Effector CD8-positive, alpha-beta T cell (primary cell): ENCODE results near the gene TLCD1.
"Not testable (repeated sequence)": the region's sequence is repeated elsewhere in the genome, so short reads cannot be mapped to it uniquely, and the experiment has no call there.

Source experiments
- DNase-seq: peaks from one replicate; lab custom pipeline; 2025; lab: John Stamatoyannopoulos, UW

TLCD1 gene

GRCh38 chr17:28729950-28730330 lies 3.9 kb upstream of the TLCD1 start:
- DNase-seq, result no peak

DNA sequence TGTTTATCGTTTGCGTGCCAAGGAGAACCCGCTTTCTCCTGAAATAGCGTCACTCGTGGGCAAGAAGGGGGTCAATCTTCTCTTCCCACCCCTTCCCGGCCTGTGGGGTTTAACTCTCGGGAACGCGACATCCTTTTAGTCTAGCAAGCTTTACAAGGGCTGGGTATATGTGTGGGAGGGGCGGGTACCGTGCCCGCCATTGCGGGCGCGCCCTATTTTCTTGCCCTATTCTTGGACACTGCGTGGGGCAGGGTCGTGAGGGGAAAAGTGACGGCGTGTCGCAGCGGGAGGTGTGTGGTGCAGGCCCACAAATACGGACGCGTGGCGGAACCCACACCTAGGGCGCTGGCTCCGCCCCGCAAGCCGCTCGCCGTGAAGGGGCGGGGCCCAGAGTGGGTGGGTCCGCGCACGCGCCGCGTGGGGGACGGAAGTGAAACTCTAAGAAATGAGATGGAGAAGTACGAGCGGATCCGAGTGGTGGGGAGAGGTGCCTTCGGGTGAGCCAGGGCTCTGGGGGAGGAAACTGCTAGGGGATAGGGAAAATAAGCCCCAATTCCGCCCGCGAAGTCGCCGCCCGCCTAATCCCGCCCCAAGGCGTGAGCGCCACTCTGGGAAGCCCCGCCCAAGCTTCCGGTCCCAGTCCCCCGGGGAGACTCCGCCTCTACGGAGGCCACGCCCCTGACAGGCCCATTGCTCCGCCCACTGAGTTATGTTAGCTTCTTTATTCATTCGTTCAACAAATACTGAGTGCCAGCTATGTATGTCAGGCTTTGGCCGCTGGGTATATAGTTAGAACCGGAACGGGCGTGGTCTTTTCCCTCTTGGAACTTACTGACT lies 2.5 kb upstream of the TLCD1 start, which contains the start of gene NEK8:
NEK8 (plus strand) TSS at position 425 of the 837 bp plus-strand sequence; CDS start at position 451, 26 bp downstream.
- peak; percentile 97 for DNase-seq

GRCh38 chr17:28726627-28727491 lies 826 bp upstream of the TLCD1 start:
- peak; percentile 85 for DNase-seq

DNA sequence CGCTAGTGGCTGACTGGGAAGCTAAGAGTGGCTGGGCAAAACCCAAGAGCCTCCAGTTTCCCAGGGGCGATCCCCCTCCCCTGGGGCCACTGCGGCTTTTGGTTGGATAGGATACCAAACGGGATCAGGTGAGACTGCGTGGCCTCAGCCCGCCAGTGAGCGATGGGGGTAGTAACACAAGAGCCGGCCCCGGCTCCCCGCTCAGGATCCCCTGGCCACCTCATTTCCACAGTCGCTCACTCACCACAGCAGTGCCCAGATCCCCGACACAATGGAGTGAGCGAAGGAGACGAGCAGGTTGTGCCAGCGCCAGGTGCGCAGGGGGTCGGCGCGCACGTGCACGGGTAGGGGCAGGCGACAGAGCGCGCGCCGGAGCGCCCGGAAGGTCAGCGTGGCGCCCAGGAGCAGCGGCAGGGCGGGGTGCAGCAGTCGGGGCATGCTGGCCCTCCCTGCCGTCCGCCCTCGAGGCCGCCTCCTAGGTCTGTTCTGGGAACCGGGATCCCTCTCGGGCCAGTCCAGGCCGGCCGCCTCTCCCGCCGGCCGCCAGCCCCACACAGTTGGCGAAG lies 290 bp downstream of the TLCD1 start:
- no peak for DNase-seq

DNA sequence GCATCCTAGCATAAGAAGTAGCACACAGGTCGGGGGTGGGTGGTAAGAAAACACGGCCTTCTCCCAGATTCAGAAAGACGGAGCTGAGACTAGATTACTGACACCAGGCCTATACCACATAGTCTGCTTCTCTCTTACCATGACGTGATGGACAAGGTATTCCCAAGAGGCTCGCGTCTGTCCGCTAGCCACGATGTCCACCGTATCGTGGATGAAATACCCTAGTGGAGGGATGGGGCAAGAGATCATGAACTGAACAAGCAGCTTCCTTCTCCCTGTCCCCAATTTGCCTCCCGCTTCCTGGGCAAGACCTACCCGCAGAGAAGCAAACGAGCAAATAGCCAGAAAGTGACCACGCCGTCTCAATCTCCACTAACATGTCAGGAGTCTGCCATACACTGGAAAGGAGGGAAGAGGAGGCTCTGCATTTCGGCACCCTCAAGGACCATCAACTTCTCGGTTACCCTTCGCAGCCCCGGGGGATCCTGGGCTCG lies 820 bp downstream of the TLCD1 start:
- no peak for DNase-seq

DNA sequence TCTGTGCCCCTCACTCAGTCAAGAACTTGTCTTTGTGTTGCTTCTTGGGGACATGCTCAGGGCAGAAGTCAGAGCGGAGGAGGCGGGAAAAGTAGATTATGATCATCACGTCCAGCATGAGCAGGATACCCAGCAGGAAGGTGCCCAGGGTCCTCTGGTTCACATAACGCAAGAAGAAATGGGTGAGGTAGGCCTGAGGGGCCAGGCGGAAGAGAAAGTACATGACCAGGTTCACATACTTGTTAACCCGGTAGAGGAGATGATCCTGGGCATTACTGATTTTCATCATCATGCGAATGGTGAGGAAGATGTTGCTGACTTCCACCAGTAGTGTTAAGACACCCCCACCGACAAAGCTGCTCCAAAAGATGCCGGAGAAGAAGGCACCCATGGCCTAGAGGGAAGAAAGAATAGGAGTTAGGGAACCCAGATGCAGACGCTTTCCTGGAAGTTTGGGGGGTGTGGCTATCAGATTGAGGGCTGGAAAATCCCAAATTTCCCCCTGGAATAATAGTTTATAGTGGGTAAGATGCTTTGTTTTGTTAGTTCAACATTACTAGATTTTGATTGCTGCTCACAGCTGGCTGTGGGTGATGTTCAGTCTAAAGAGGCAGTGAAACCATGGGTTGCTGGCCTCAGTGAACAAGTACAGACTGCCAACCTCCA lies 1.4 kb downstream of the TLCD1 start:
- no peak for DNase-seq

DNA sequence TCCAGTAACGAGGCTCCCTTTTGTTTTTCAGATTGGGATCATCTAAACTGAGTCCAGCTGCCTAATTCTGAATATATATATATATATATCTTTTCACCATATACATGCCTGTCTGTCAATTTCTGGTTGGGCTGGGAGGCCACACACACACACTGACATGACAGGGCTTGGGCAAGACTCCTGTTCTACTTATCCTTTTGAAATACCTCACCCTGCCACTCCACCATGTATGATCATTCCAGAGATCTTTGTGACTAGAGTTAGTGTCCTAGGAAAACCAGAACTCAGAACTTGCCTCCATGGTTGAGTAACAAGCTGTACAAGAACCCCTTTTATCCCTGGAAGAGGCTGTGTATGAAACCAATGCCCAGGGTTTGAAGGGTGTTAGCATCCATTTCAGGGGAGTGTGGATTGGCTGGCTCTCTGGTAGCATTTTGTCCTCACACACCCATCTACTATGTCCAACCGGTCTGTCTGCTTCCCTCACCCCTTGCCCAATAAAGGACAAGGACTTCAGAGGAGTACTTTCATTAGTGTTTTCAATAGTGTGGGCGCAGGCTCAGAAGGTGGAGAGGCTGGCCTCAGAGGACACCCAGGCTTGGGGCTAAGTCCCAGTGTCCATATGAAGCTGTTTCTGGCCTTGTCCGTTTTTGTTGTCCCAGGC lies 2.1 kb downstream of the TLCD1 start:
- DNase-seq, result not testable (repeated sequence)

GRCh38 chr17:28723159-28723835 lies 2.7 kb downstream of the TLCD1 start:
- no peak for DNase-seq

GRCh38 chr17:28722417-28723158 lies 3.4 kb downstream of the TLCD1 start:
- DNase-seq, result no peak

- DNase-seq, result not testable (repeated sequence)
These were observed 5.1 kb downstream of the TLCD1 start for GRCh38 chr17:28720997-28721329.

DNA sequence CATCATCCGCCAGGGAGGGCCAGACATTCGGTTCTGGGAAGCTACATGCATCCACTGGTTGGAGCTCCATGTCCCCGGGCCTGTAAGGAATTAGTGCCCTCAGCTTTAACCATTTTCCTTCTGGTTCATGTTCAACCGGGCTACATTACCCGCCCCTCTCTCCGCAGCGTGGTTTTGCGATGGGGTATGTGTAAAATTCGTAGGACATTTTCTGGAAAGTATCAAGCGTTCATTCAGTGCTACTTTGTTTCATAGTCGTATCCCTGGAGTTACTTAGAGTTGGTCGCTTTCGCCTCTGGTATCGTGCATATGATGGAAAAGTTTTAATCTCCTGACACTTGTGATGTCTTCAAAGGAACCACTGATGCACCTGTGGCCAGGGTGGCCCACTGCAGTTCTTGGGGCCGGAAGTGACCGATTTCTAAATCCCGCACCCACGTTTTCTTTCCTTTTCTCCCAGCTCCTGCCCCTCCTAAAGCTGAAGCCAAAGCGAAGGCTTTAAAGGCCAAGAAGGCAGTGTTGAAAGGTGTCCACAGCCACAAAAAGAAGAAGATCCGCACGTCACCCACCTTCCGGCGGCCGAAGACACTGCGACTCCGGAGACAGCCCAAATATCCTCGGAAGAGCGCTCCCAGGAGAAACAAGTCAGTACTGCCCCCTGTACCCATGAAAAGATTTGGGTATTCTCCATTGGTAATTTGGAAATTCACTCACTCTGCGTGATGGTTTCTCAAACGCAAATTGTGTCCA lies 5.6 kb downstream of the TLCD1 start:
- DNase-seq, result no peak

DNA sequence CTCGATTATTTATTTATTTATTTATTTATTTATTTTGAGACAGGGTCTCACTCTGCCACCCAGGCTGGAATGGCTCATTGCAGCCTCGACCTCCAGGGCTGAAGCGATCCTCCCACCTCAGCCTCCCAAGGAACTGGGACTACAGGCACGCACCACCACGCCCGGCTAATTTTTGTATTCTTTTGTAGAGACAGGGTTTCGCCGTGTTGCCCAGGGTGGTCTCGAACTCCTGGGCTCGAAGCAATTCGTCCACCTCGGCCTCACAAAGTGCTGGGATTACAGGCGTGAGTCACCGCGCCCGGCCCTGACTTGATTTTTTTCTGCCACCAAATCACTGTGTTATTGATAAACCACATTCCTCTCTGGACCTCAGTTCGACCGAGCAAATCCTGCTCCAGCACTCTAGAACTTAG lies 7.0 kb downstream of the TLCD1 start:
- DNase-seq, result no peak

DNA sequence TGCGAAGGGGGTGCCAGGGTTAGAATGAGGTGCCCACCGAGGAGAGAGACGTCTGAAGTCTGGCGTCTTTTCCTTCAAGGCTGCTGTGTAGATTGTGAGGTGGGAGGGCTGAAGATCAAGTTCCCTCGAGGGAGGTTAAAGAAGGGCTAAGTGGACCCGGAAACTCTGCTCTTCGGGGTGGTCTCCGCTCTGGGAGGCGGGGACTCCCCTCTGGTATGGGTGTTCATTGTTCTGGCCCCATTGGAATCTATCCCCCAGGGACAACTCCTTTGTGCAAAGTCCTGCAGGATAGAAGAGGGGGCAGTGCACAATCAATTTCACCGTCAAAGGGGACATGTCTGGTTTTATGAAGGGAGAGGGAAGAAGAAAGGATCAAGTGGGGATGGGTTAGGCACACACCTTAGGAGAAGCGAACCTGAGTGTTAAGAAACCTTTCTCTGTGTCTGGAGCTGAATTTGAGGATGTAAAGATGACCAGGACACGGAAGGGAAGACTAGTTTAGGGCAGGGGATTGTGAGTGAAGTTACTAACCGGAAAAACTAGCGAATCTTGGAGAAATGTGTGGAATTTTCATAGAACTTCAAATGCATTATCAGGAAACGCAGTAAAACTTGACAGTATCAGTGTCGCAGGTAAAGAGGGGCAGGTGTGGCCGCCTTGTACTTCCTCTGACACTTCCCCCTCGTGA lies 7.6 kb downstream of the TLCD1 start:
- DNase-seq, result no peak

- no peak for DNase-seq
These were observed 8.3 kb downstream of the TLCD1 start, which contains the start of gene RAB34 for GRCh38 chr17:28717578-28718332. RAB34 (minus strand) TSS chr17:28717868; CDS start chr17:28717266, 602 bp downstream.

DNA sequence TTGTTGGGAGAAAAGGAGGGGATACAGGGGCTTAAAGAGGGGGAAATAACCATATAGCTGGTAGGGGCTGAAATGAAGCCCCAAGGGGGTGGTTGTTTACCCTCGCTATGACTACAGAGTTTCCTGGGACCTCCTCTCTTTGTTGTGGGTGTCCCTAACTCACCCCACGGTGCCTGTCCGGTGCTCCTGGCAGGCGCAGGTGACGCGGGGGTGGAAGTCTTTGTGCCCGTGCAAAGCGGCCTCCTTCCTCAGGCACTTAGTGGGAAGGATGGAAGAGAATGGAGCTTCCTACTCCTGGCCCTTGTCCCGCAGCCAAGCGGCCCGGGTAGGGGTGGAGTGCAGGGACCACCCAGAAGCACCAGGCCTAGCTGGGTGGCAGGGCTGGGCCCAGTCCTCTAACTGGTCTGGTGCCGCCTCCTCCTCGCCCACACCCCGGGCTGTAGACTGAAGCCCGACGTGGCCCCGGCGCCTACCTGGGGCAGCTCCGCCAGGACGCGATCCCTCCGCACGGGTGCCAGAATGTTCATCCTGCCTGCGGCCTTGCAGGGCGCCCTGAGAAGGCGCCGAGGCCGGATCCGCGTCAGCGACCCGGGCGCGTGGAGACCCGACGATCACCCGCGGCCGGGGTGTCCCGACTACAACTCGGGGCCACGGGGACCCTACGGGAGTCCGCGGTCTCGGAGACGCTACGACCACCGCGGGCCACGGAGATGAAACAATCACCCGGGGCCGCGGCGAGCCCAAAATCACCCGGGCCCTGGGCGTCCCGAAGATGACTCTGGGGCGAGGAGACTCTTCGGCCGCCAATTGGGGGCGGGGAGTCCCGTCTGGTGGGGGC lies 9.1 kb downstream of the TLCD1 start:
- no peak for DNase-seq

GRCh38 chr17:28715217-28715616 lies 10.8 kb downstream of the TLCD1 start:
- no peak for DNase-seq

DNA sequence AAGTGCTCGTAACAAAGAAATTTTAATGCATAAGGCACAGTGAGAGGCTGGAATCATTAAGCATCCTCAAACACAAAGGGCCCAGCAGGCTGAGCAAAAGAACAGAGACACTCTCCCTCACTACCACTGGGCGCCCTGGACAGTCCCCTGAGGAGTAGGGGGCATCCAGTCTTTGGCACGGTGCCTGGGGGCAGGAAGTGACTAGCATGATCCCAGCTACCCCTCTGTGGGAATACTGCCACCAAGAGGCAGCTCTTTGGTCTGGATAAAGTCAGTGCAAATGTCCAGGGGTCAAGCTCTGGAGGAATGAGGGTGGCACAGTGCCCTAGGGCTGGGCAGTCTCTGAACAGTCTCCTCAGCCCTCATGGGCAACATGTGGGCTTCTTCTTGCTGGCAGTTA lies 11.8 kb downstream of the TLCD1 start:
- no peak for DNase-seq
